HG03097 (cell line): Measurements from ENCODE around the gene BRINP1.

Source experiments
- ATAC-seq: cut with Tn5 transposase; IDR thresholded peaks from one replicate; pipeline ENCODE4 v1.9.1; 2021; ENCODE audit not compliant: unreplicated experiment, low FRiP score

BRINP1 gene

GRCh38 chr9:119283078-119283794 lies 86.0 kb downstream of the BRINP1 start:
- ATAC-seq: no peak

GRCh38 chr9:119282476-119283077 lies 86.7 kb downstream of the BRINP1 start:
- ATAC-seq: no peak

- ATAC-seq: no peak
These were observed 88.3 kb downstream of the BRINP1 start for GRCh38 chr9:119280740-119281485.

GRCh38 chr9:119278171-119278570 lies 91.1 kb downstream of the BRINP1 start:
- ATAC-seq: no peak

GRCh38 chr9:119273984-119274665 lies 95.1 kb downstream of the BRINP1 start:
- no peak for ATAC-seq

GRCh38 chr9:119273325-119273904 lies 95.8 kb downstream of the BRINP1 start:
- ATAC-seq: no peak

- no peak for ATAC-seq
These were observed 96.6 kb downstream of the BRINP1 start for GRCh38 chr9:119272500-119273211.

GRCh38 chr9:119268985-119269384 lies 100.2 kb downstream of the BRINP1 start:
- ATAC-seq: no peak

GRCh38 chr9:119264165-119264564 lies 105.1 kb downstream of the BRINP1 start:
- no peak for ATAC-seq

- ATAC-seq: no peak
These were observed 111.6 kb downstream of the BRINP1 start for GRCh38 chr9:119257592-119257991.

- no peak for ATAC-seq
These were observed 114.1 kb downstream of the BRINP1 start for GRCh38 chr9:119255116-119255515.

- ATAC-seq: no peak
These were observed 116.5 kb downstream of the BRINP1 start for GRCh38 chr9:119252671-119253299.

- no peak for ATAC-seq
These were observed 117.3 kb downstream of the BRINP1 start for GRCh38 chr9:119251936-119252335.

GRCh38 chr9:119250730-119251129 lies 118.5 kb downstream of the BRINP1 start:
- no peak for ATAC-seq

- ATAC-seq: no peak
These were observed 128.7 kb downstream of the BRINP1 start for GRCh38 chr9:119240546-119240945.

GRCh38 chr9:119234636-119235035 lies 134.6 kb downstream of the BRINP1 start:
- no peak for ATAC-seq

- no peak for ATAC-seq
These were observed 141.8 kb downstream of the BRINP1 start for GRCh38 chr9:119227422-119227821.

GRCh38 chr9:119224431-119224830 lies 144.8 kb downstream of the BRINP1 start:
- ATAC-seq: no peak

GRCh38 chr9:119221276-119221675 lies 148.0 kb downstream of the BRINP1 start:
- no peak for ATAC-seq

GRCh38 chr9:119218293-119218692 lies 150.9 kb downstream of the BRINP1 start:
- ATAC-seq: no peak
